HUES6 (cell line): ENCODE measurements around the gene WIPI1.
"Not testable (repeated sequence)": the region's sequence is repeated elsewhere in the genome, so short reads cannot be mapped to it uniquely, and the experiment has no call there.

ENCODE experiments used
- H3K27ac ChIP-seq: 2 replicates; pipeline ENCODE4 v1.7.0; 2013; ENCODE audit warnings: low read depth, mild to moderate bottlenecking, low read length, inconsistent platforms
- H3K27me3 ChIP-seq: 2 replicates; pipeline ENCODE4 v1.6.1; 2013; ENCODE audit warnings: low read length; ENCODE audit not compliant: control insufficient read depth, insufficient read depth
- H3K36me3 ChIP-seq: 2 replicates; pipeline ENCODE4 v1.6.1; 2013; ENCODE audit warnings: low read length; ENCODE audit not compliant: control insufficient read depth, insufficient read depth
- H3K4me1 ChIP-seq: 2 replicates; pipeline ENCODE4 v1.6.1; 2013; ENCODE audit warnings: low read length; ENCODE audit not compliant: control insufficient read depth, insufficient read depth
- H3K4me3 ChIP-seq: 2 replicates; pipeline ENCODE4 v1.5.1; 2013; ENCODE audit warnings: low read depth, low read length
- H3K9ac ChIP-seq: one replicate; pipeline ENCODE4 v1.6.1; 2013; ENCODE audit warnings: mild to moderate bottlenecking, low read length
- H3K9me3 ChIP-seq: 2 replicates; pipeline ENCODE4 v1.6.1; 2013; ENCODE audit warnings: low read depth, low read length; ENCODE audit not compliant: control insufficient read depth, insufficient read depth

The WIPI1 gene, protein sequence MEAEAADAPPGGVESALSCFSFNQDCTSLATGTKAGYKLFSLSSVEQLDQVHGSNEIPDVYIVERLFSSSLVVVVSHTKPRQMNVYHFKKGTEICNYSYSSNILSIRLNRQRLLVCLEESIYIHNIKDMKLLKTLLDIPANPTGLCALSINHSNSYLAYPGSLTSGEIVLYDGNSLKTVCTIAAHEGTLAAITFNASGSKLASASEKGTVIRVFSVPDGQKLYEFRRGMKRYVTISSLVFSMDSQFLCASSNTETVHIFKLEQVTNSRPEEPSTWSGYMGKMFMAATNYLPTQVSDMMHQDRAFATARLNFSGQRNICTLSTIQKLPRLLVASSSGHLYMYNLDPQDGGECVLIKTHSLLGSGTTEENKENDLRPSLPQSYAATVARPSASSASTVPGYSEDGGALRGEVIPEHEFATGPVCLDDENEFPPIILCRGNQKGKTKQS

GRCh38 chr17:68457168-68457538, at the start of gene WIPI1:
WIPI1 (minus strand) TSS chr17:68457496; CDS start chr17:68457421, 75 bp downstream.
- Histone ChIP-seq H3K36me3 (no peaks in the 10 kb centered on the region), H3K9ac (peak within 1 kb of the TSS; percentile 72), H3K9me3 (no peaks in the 10 kb centered on the region), H3K27ac (no peak within 1 kb of the TSS), H3K27me3 (peaks cover 9% of the 10 kb centered on the region; the same call in 1 of the 2 replicates), H3K4me1 (peaks cover 32% of the 10 kb centered on the region), H3K4me3 (peak within 1 kb of the TSS; percentile 90)

DNA sequence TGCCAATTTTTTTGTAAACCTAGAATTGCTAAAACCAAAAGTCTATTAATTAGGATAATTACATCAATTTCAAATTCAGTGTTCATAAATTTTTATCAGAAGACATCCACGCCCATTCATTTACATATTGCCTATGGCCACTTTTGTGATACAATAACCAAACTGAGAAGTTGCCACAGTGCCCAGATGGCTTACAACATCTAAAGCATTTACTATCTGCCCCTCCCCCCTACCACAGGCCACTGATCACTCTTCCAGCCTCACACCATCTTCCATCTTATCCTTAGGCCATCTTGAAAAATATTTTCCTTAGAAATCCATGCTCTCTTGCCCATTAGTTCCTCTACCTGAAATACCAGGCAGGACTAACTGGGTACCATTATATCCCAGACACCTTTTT, 48.7 kb upstream of the WIPI1 start:
- Histone ChIP-seq H3K4me3 (no peak overlapping the region), H3K27ac (no peak overlapping the region), H3K9me3 (no peaks in the 10 kb centered on the region), H3K4me1 (peaks cover 9% of the 10 kb centered on the region), H3K9ac (no peak overlapping the region), H3K36me3 (no peaks in the 10 kb centered on the region), H3K27me3 (no peaks in the 10 kb centered on the region)

DNA sequence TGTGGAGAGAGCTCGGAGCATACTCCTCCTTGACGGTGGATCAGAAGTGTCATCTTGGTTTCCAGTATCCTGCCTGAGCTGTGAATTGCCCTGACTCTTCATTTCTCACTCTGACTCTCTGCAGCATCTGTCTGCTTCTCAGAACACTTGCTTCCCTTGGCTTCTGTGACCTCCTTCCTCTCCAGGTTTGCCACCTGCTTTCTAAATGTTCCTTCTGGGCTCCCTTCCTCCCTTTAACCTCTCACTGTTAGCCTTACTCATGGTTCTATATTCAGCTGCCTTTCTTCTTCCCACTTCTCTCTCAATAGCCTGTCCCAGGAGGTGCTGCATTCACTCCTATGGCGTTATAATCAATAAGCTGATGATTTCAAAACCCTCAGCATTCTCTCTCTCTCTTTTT, 43.8 kb upstream of the WIPI1 start:
- H3K4me1 ChIP-seq, result no peaks in the 10 kb centered on the region
- no peak overlapping the region for H3K9ac ChIP-seq

DNA sequence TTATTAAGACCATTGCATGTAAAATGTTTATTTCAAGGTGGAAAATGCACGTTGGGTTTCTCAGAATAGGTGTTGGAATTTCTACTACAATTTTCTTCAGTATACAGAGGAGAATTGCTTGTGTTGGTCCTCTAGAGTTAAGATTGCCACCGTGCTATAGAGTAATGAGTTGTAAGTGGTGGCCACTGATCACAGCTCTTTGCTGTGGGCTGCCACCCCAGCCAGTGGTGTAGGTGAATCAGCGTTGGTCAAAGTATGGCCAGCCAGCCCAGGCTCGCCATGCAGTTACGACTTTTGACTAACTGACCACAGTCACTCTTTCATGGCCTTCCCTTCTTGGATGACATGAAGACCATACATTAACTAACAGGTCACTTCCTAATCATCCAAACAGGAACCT, 42.3 kb upstream of the WIPI1 start:
- Histone ChIP-seq H3K4me3 (no peak overlapping the region), H3K27me3 (no peaks in the 10 kb centered on the region), H3K27ac (no peak overlapping the region), H3K36me3 (no peaks in the 10 kb centered on the region), H3K4me1 (no peaks in the 10 kb centered on the region), H3K9ac (no peak overlapping the region), H3K9me3 (peaks cover 6% of the 10 kb centered on the region; the same call in 1 of the 2 replicates)

More for the DNA sequence above, 43.8 kb upstream of the WIPI1 start:
- H3K36me3 ChIP-seq, result no peaks in the 10 kb centered on the region
- peaks cover 4% of the 10 kb centered on the region; the same call in 1 of the 2 replicates for H3K9me3 ChIP-seq
- no peak overlapping the region for H3K27ac ChIP-seq
- H3K4me3 ChIP-seq, result no peak overlapping the region
- H3K27me3 ChIP-seq, result no peaks in the 10 kb centered on the region

DNA sequence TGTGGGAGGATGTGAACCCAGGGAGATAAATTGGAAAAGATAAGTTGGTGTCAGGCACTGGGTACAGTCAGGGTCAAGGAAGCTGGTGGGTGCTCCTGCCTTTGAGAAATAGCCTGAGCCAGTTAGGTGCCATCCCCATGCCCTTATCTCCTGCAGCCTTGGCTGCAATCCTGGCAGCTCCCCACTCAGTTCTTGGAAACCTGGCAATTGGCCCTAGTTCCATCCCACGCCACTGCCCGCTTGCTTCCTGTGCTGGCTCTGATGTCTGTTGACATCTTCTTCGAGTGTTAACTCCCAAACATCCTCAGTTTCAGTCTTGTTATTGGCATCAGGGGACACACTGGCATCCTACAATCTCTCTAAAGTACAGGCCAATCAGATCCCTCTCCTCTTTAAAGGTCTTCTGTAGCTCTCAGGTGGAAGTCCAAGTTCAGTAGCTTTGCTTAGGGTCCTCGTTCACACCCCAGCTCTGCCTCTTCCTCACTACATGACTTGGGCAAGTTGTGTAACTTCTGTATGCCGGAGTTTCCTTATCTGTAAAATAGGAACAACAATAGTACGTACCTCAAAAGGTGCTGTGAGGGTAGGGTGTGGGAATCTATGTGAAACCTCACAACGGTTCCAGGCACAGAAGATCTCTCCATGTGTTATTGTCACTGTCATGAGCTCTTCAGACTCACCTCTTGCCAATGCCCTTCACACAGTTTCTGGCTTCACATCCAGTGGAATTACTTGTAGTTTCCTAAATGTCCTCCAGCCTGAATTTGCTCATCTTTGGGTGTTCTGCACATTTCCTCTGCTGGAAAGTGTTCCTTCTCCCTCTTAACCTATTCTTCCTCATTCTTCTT, 41.4 kb upstream of the WIPI1 start:
- H3K36me3 ChIP-seq, result no peaks in the 10 kb centered on the region
- H3K27ac ChIP-seq, result no peak overlapping the region
- H3K27me3 ChIP-seq, result no peaks in the 10 kb centered on the region
- H3K9me3 ChIP-seq, result peaks cover 6% of the 10 kb centered on the region; the same call in 1 of the 2 replicates
- H3K9ac ChIP-seq, result no peak overlapping the region
- H3K4me1 ChIP-seq, result no peaks in the 10 kb centered on the region
- H3K4me3 ChIP-seq, result no peak overlapping the region

- Histone ChIP-seq H3K27ac (no peak overlapping the region), H3K36me3 (no peaks in the 10 kb centered on the region), H3K27me3 (no peaks in the 10 kb centered on the region), H3K9me3 (peaks cover 6% of the 10 kb centered on the region; the same call in 1 of the 2 replicates), H3K9ac (no peak overlapping the region), H3K4me1 (no peaks in the 10 kb centered on the region), H3K4me3 (no peak overlapping the region)
Observed at GRCh38 chr17:68497885-68498319, 40.6 kb upstream of the WIPI1 start.

GRCh38 chr17:68495081-68495480, 37.8 kb upstream of the WIPI1 start:
- Histone ChIP-seq H3K4me1 (no peaks in the 10 kb centered on the region), H3K4me3 (no peak overlapping the region), H3K27me3 (no peaks in the 10 kb centered on the region), H3K9ac (no peak overlapping the region), H3K36me3 (no peaks in the 10 kb centered on the region), H3K9me3 (peaks cover 6% of the 10 kb centered on the region; the same call in 1 of the 2 replicates), H3K27ac (no peak overlapping the region)

DNA sequence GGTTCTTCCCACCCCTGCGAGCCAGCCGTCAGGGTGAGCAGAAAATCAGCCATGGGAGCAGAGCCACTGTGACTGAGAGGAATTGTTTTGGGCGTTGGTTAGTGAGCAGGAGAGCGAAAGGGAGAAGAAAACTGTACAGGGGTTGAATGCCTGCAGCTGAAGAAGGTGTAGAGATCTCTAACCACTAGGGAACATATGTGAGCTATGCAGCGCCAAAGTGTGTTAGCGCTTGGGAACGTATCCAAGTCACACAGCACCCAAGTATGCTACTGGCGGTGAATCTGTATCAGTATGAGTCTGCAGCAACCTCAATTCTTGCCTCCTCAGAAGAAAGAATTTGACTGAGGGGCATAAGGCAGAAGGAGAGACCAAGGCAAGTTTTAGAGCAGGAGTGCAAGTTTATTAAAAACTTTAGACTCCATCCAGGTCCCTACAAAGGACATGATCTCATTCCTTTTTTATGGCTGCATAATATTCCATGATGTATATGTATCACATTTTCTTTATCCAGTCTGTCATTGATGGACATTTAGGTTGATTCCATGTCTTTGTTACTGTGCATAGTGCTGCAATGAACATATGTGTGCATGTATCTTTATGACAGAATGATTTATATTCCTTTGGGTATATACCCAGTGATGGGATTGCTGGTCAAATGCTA, 35.2 kb upstream of the WIPI1 start:
- H3K9me3 ChIP-seq, H3K4me3 ChIP-seq, H3K4me1 ChIP-seq, H3K27ac ChIP-seq, H3K27me3 ChIP-seq, H3K9ac ChIP-seq, H3K36me3 ChIP-seq: not testable (repeated sequence)

- H3K9ac ChIP-seq, result no peak overlapping the region
- H3K27me3 ChIP-seq, result no peaks in the 10 kb centered on the region
- H3K9me3 ChIP-seq, result peaks cover 6% of the 10 kb centered on the region; the same call in 1 of the 2 replicates
- H3K27ac ChIP-seq, result no peak overlapping the region
- no peak overlapping the region for H3K4me3 ChIP-seq
- H3K36me3 ChIP-seq, result no peaks in the 10 kb centered on the region
- H3K4me1 ChIP-seq, result no peaks in the 10 kb centered on the region
Observed at GRCh38 chr17:68491381-68492231, 34.3 kb upstream of the WIPI1 start.

DNA sequence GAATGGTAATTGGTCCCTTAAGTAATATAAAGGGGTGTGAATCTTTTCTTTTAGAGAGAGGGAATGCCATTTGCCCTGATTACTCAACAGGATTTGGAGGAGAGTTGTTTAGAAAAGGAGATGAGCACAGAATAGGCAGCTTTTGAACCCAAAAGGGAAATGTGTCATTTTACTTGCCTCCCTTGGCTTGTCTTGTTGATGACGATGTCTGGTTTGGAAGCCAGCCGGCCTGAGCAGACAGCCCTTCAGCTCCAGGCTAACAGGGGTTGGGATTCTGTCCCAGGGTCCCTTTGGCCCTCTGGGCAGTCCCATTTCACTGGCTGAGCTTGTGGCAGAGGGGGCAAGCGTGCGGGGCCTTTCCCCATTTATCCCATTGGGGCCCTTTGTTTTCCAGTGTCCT, 32.6 kb upstream of the WIPI1 start:
- Histone ChIP-seq H3K4me1 (0 out of 2 replicates have a peak, but pooled peaks cover under 1% of the 10 kb centered on the region), H3K4me3 (no peak overlapping the region), H3K27me3 (no peaks in the 10 kb centered on the region), H3K36me3 (no peaks in the 10 kb centered on the region), H3K9me3 (no peaks in the 10 kb centered on the region), H3K27ac (no peak overlapping the region), H3K9ac (no peak overlapping the region)
